Type B pancreatic cell (in vitro differentiated cells): ENCODE data around the gene SAT1. TPM values are rescaled to one million over a fixed set of nuclear protein-coding genes. Genes with fewer than 3 reads are reported as not detected.

Source experiments
- DNase-seq: peaks from one replicate; pipeline ENCODE4 v3.0.0; 2021; ENCODE audit warnings: mixed read lengths; ENCODE audit not compliant: unreplicated experiment; ENCODE audit errors: extremely low spot score
- H3K27ac Mint-ChIP-seq: 2 replicates; pipeline ENCODE4 v1.8.0; 2021; ENCODE audit warnings: mild to moderate bottlenecking, mixed read lengths
- H3K27me3 Mint-ChIP-seq: 2 replicates; pipeline ENCODE4 v1.8.0; 2021; ENCODE audit warnings: mixed read lengths
- H3K36me3 Mint-ChIP-seq: 2 replicates; pipeline ENCODE4 v1.8.0; 2021; ENCODE audit warnings: mixed read lengths
- H3K4me1 Mint-ChIP-seq: one replicate; pipeline ENCODE4 v1.8.0; 2021; ENCODE audit warnings: mixed read lengths; ENCODE audit not compliant: unreplicated experiment
- H3K4me3 Mint-ChIP-seq: 2 replicates; pipeline ENCODE4 v1.8.0; 2021; ENCODE audit warnings: mild to moderate bottlenecking, mixed read lengths
- H3K9me3 Mint-ChIP-seq: 2 replicates; pipeline ENCODE4 v1.8.0; 2021; ENCODE audit warnings: mixed read lengths
- total RNA-seq: library from RNA; stranded (reverse); gene quantifications from 2 replicates; pipeline ENCODE4 v1.2.1, GENCODE V29; 2021; ENCODE audit warnings: low replicate concordance
- TF ChIP-seq, protein P1 (sequence below): fragments of 200-600 bp; sonication (generic); conservative IDR thresholded peaks from 2 replicates; pipeline ENCODE4 v1.5.0; 2021; ENCODE audit warnings: antibody characterized with exemption, mild to moderate bottlenecking

Gene SAT1
- total RNA-seq, 1 donor from 2014 or later: 440 TPM

DNA sequence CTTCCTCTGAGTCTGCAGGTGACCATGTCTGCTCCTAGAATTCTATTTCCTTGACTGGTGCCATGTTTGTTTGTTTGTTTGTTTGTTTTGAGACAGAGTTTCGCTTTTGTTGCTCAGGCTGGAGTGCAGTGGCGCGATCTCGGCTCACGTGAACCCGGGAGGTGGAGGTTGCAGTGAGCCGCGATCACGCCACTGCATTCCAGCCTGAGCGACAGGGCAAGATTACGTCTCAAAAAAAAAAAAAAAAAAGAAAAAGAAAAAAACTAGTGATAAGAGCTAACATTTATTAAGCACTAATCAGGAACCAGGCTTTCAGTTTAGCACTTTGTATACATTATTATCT, 7.2 kb downstream of the SAT1 start:
- Mint-ChIP-seq H3K27me3 (no peaks in the 10 kb centered on the region), H3K36me3 (peaks cover 19% of the 10 kb centered on the region), H3K9me3 (no peaks in the 10 kb centered on the region), H3K4me1 (peaks cover 32% of the 10 kb centered on the region), H3K27ac (peak overlapping the region; percentile 65), H3K4me3 (peak overlapping the region; percentile 3)
- TF ChIP-seq, protein P1, sequence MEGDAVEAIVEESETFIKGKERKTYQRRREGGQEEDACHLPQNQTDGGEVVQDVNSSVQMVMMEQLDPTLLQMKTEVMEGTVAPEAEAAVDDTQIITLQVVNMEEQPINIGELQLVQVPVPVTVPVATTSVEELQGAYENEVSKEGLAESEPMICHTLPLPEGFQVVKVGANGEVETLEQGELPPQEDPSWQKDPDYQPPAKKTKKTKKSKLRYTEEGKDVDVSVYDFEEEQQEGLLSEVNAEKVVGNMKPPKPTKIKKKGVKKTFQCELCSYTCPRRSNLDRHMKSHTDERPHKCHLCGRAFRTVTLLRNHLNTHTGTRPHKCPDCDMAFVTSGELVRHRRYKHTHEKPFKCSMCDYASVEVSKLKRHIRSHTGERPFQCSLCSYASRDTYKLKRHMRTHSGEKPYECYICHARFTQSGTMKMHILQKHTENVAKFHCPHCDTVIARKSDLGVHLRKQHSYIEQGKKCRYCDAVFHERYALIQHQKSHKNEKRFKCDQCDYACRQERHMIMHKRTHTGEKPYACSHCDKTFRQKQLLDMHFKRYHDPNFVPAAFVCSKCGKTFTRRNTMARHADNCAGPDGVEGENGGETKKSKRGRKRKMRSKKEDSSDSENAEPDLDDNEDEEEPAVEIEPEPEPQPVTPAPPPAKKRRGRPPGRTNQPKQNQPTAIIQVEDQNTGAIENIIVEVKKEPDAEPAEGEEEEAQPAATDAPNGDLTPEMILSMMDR: no peak
- DNase-seq: no peak

DNA sequence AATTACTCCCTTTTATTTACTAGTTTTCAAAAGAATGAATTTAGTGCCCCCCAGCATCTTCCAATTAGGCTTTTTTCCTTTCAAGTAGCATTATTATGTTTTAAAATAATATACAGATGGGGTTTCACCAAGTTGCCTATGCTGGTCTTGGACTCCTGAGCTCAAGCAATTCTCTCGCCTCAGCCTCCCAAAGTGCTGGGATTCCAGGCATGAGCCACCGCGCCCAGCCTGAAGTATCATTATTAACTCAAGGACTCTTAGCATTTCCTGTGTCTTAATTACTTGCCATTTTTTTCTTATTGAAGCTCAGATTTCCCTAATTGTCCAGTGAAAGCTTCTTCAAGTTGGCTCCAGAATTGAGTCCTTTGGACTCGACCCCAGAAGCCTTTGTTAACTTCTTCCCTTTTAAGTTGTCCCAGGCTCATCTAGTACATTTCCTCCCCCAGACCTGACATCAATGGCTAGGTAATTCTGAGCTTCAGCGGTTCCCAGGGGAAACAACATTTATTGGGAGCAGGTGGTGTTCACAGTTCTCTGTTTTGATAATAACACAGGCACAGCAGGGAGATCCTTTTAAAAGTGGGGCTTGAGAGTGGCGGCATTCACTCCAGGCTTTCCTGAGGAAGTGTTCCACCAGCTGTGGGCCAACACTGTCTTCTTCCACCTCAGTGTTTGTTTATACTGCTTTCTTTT, 10.0 kb downstream of the SAT1 start:
- H3K27ac Mint-ChIP-seq: peak overlapping the region; percentile 30
- no peak for DNase-seq
- peaks cover 44% of the 10 kb centered on the region for H3K4me1 Mint-ChIP-seq
- no peaks in the 10 kb centered on the region for H3K9me3 Mint-ChIP-seq
- TF ChIP-seq, protein P1: no peak
- H3K27me3 Mint-ChIP-seq: no peaks in the 10 kb centered on the region
- H3K36me3 Mint-ChIP-seq: peaks cover 5% of the 10 kb centered on the region
- no peak overlapping the region for H3K4me3 Mint-ChIP-seq

DNA sequence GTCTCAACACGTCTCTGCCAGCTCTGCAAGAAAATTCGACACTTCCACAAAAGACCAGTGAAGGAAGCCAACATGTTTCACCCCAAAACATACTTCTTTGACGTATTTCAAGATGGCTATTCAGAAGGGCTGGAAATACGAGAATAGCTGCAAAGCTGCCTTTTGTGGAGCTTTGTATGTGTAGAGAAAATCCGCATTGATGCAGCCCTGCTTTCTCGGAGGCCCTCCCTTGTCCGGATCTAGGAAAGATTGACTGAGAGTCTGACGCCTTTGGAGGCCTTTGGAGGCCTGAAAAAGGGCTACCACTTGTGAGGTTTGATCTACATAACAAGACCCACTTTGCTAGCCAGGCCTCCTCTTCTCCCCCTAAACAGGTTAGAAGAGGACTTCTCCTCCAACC, 12.2 kb downstream of the SAT1 start:
- no peak for DNase-seq
- Mint-ChIP-seq H3K4me3 (no peak overlapping the region), H3K27me3 (no peaks in the 10 kb centered on the region), H3K9me3 (no peaks in the 10 kb centered on the region), H3K27ac (peak overlapping the region; percentile 26), H3K4me1 (peaks cover 39% of the 10 kb centered on the region), H3K36me3 (no peaks in the 10 kb centered on the region)
- TF ChIP-seq, protein P1: no peak

DNA sequence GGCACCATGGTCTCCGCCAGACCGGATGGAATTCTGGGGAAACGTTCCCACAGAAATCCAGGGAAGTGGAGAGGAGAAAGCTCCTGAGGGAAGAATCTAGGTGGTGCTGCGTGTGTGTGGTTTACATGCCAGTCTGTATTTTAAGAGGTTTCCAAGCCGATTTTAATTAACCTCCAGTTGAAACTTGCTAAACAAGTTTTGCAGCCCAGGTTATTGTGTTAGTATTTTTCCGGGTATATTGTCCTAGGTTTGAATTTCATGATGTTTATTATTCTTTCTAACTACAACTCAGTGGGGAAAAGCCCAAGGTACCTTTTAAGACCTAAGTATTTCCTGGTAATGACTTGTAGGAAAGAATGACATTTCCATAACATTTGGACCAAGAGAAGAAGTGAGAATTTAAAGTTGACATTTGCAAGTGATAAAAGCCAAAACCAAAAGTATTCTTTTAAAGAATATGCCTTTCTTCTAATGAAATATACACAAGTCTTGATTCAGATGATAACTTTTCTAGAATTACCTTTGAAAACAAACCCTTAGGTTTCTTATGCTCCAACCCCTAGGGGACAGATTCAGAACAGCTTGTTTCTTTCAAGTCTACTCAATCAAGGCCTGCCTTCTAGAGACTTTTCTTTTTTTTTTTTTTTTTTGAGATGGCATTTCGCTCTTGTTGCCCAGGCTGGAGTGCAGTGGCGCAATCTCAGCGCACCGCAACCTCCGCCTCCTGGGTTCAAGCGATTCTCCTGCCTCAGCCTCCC, 14.6 kb downstream of the SAT1 start:
- H3K9me3 Mint-ChIP-seq: no peaks in the 10 kb centered on the region
- no peaks in the 10 kb centered on the region for H3K36me3 Mint-ChIP-seq
- peak overlapping the region; percentile 93 for H3K27ac Mint-ChIP-seq
- no peak for DNase-seq
- H3K27me3 Mint-ChIP-seq: no peaks in the 10 kb centered on the region
- peaks cover 39% of the 10 kb centered on the region for H3K4me1 Mint-ChIP-seq
- TF ChIP-seq, protein P1: peak; percentile 65
- H3K4me3 Mint-ChIP-seq: peak overlapping the region; percentile 79

DNA sequence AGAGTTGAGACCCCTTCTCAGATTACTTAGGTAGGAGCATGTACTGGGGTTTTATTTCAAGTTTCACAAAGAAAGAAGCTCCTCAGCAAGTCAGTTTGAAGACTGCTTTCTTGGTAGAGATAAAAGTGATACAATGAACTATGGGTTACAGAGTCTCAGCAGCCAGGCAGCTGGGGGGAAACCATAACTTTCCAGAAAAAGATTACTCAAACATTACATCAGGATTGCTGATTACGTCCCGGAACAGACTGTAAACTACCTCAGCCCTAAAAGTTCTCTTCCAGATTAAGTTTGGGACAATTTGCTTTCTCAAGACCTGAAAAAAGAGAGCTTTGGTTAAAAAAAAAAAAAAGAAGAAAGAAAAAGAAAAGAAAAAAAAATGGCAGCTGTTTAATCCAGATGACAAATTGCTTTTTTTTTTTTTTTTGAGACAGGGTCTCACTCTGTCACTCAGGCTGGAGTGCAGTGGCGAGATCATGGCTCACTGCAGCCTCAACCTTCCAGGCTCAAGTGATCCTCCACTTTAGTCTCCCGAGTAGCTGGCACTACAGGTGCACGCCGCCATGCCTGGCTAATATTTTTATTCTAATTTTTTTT, 16.6 kb downstream of the SAT1 start:
- DNase-seq: no peak
- no peaks in the 10 kb centered on the region for H3K9me3 Mint-ChIP-seq
- peak overlapping the region; percentile 79 for H3K27ac Mint-ChIP-seq
- H3K27me3 Mint-ChIP-seq: no peaks in the 10 kb centered on the region
- TF ChIP-seq, protein P1: no peak
- peaks cover 44% of the 10 kb centered on the region for H3K4me1 Mint-ChIP-seq
- H3K4me3 Mint-ChIP-seq: peak overlapping the region; percentile 31
- H3K36me3 Mint-ChIP-seq: no peaks in the 10 kb centered on the region
